Activated T-cell treated with anti-CD3 and anti-CD28 coated beads, Interleukin-2, amount 50 U/mL, for 24 hours (primary cell): ENCODE results near the gene GET4.
A peak's percentile ranks its signal among the peaks of the same experiment; 100 is the strongest.
"Not testable (repeated sequence)": the region's sequence is repeated elsewhere in the genome, so short reads cannot be mapped to it uniquely, and the experiment has no call there.

Experiments
- DNase-seq: peaks from one replicate; pipeline ENCODE4 v3.0.0-alpha.2; 2020
- H3K27ac Mint-ChIP-seq: 2 replicates; pipeline ENCODE4 v1.8.0; 2020; ENCODE audit warnings: mild to moderate bottlenecking, mixed read lengths
- H3K27me3 Mint-ChIP-seq: 2 replicates; pipeline ENCODE4 v1.8.0; 2020; ENCODE audit warnings: mixed read lengths
- H3K36me3 Mint-ChIP-seq: 2 replicates; pipeline ENCODE4 v1.8.0; 2020; ENCODE audit warnings: low read depth, mixed read lengths
- H3K4me1 Mint-ChIP-seq: 2 replicates; pipeline ENCODE4 v1.8.0; 2020; ENCODE audit warnings: low read depth, mixed read lengths
- H3K4me3 Mint-ChIP-seq: 2 replicates; pipeline ENCODE4 v1.8.0; 2020; ENCODE audit warnings: mild to moderate bottlenecking, moderate library complexity, mixed read lengths
- H3K9me3 Mint-ChIP-seq: 2 replicates; pipeline ENCODE4 v1.8.0; 2020; ENCODE audit warnings: mixed read lengths

Gene GET4

GRCh38 chr7:935164-935873 lies 59.0 kb downstream of the GET4 start:
- Mint-ChIP-seq H3K27me3 (no peaks in the 10 kb centered on the region), H3K36me3 (peaks cover 52% of the 10 kb centered on the region), H3K9me3 (peaks cover 7% of the 10 kb centered on the region), H3K4me1 (peaks cover 36% of the 10 kb centered on the region), H3K27ac (no peak overlapping the region), H3K4me3 (no peak overlapping the region)
- no peak for DNase-seq

- no peak for DNase-seq
- peaks cover 11% of the 10 kb centered on the region for H3K9me3 Mint-ChIP-seq
- H3K4me3 Mint-ChIP-seq = no peak overlapping the region
- H3K4me1 Mint-ChIP-seq = peaks cover 42% of the 10 kb centered on the region
- peak overlapping the region; percentile 88 for H3K27ac Mint-ChIP-seq
- H3K36me3 Mint-ChIP-seq = peaks cover 53% of the 10 kb centered on the region
- H3K27me3 Mint-ChIP-seq = no peaks in the 10 kb centered on the region
These were observed 59.6 kb downstream of the GET4 start for GRCh38 chr7:935874-936385.

GRCh38 chr7:936386-937054 lies 60.2 kb downstream of the GET4 start:
- Mint-ChIP-seq H3K27ac (peak overlapping the region; percentile 88), H3K4me3 (peak overlapping the region; percentile 33), H3K27me3 (no peaks in the 10 kb centered on the region), H3K36me3 (peaks cover 49% of the 10 kb centered on the region), H3K9me3 (peaks cover 13% of the 10 kb centered on the region), H3K4me1 (peaks cover 42% of the 10 kb centered on the region)
- peak; percentile 71 for DNase-seq

GRCh38 chr7:937856-938484 lies 61.6 kb downstream of the GET4 start:
- H3K4me3 Mint-ChIP-seq = no peak overlapping the region
- H3K36me3 Mint-ChIP-seq = peaks cover 39% of the 10 kb centered on the region
- H3K4me1 Mint-ChIP-seq = peaks cover 47% of the 10 kb centered on the region
- peaks cover 13% of the 10 kb centered on the region for H3K9me3 Mint-ChIP-seq
- no peak for DNase-seq
- H3K27ac Mint-ChIP-seq = no peak overlapping the region
- no peaks in the 10 kb centered on the region for H3K27me3 Mint-ChIP-seq

- Mint-ChIP-seq H3K9me3 (peaks cover 13% of the 10 kb centered on the region), H3K27me3 (no peaks in the 10 kb centered on the region), H3K27ac (no peak overlapping the region), H3K4me3 (no peak overlapping the region), H3K36me3 (peaks cover 39% of the 10 kb centered on the region), H3K4me1 (peaks cover 47% of the 10 kb centered on the region)
- no peak for DNase-seq
These were observed 62.3 kb downstream of the GET4 start for GRCh38 chr7:938546-939185.

- Mint-ChIP-seq H3K27me3 (no peaks in the 10 kb centered on the region), H3K4me3 (no peak overlapping the region), H3K9me3 (peaks cover 13% of the 10 kb centered on the region), H3K4me1 (peaks cover 47% of the 10 kb centered on the region), H3K36me3 (peaks cover 37% of the 10 kb centered on the region), H3K27ac (peak overlapping the region; percentile 88)
- DNase-seq = no peak
These were observed 63.5 kb downstream of the GET4 start for GRCh38 chr7:939843-940242.

- no peak for DNase-seq
- H3K9me3 Mint-ChIP-seq = peaks cover 13% of the 10 kb centered on the region
- peak overlapping the region; percentile 24 for H3K4me3 Mint-ChIP-seq
- no peaks in the 10 kb centered on the region for H3K27me3 Mint-ChIP-seq
- peak overlapping the region; percentile 88 for H3K27ac Mint-ChIP-seq
- peaks cover 46% of the 10 kb centered on the region for H3K4me1 Mint-ChIP-seq
- H3K36me3 Mint-ChIP-seq = peaks cover 35% of the 10 kb centered on the region
These were observed 64.5 kb downstream of the GET4 start for GRCh38 chr7:940599-941408.

- H3K27ac Mint-ChIP-seq, H3K27me3 Mint-ChIP-seq, DNase-seq, H3K4me3 Mint-ChIP-seq: not testable (repeated sequence)
- Mint-ChIP-seq H3K4me1 (peaks cover 27% of the 10 kb centered on the region), H3K9me3 (peaks cover 13% of the 10 kb centered on the region), H3K36me3 (peaks cover 21% of the 10 kb centered on the region)
These were observed 67.4 kb downstream of the GET4 start for GRCh38 chr7:943793-944192.

- peaks cover 12% of the 10 kb centered on the region for H3K9me3 Mint-ChIP-seq
- no peak overlapping the region for H3K27ac Mint-ChIP-seq
These were observed 68.4 kb downstream of the GET4 start for GRCh38 chr7:944744-945143.

GRCh38 chr7:945147-945555 lies 68.8 kb downstream of the GET4 start:
- H3K36me3 Mint-ChIP-seq = peaks cover 26% of the 10 kb centered on the region
- H3K27ac Mint-ChIP-seq = no peak overlapping the region
- no peak overlapping the region for H3K4me3 Mint-ChIP-seq
- DNase-seq = no peak
- H3K27me3 Mint-ChIP-seq = no peaks in the 10 kb centered on the region
- peaks cover 23% of the 10 kb centered on the region for H3K4me1 Mint-ChIP-seq
- peaks cover 8% of the 10 kb centered on the region for H3K9me3 Mint-ChIP-seq

More at GRCh38 chr7:944744-945143, 68.4 kb downstream of the GET4 start:
- H3K36me3 Mint-ChIP-seq = peaks cover 27% of the 10 kb centered on the region
- no peak for DNase-seq
- H3K4me1 Mint-ChIP-seq = peaks cover 24% of the 10 kb centered on the region
- no peaks in the 10 kb centered on the region for H3K27me3 Mint-ChIP-seq
- no peak overlapping the region for H3K4me3 Mint-ChIP-seq

GRCh38 chr7:945556-946255 lies 69.4 kb downstream of the GET4 start:
- H3K9me3 Mint-ChIP-seq = peaks cover 3% of the 10 kb centered on the region
- DNase-seq = no peak
- peaks cover 25% of the 10 kb centered on the region for H3K36me3 Mint-ChIP-seq
- H3K27me3 Mint-ChIP-seq = no peaks in the 10 kb centered on the region
- no peak overlapping the region for H3K4me3 Mint-ChIP-seq
- no peak overlapping the region for H3K27ac Mint-ChIP-seq
- peaks cover 19% of the 10 kb centered on the region for H3K4me1 Mint-ChIP-seq
